Loucy (cell line): ENCODE measurements around the gene CEBPB.
"Not testable (repeated sequence)": the region's sequence is repeated elsewhere in the genome, so short reads cannot be mapped to it uniquely, and the experiment has no call there.

Experiments
- H2AFZ ChIP-seq: fragments of 200-600 bp; sonication (generic); 2 replicates; pipeline ENCODE4 v1.6.0; 2016; ENCODE audit warnings: antibody characterized with exemption, mild to moderate bottlenecking, low read length, moderate library complexity
- H3F3A ChIP-seq: fragments of 200-600 bp; 2 replicates; pipeline ENCODE4 v1.6.0; 2016; ENCODE audit warnings: antibody characterized with exemption, low read depth, mild to moderate bottlenecking
- H3K27me3 ChIP-seq: fragments of 200-600 bp; sonication (generic); 2 replicates; pipeline ENCODE4 v1.6.1; 2014; ENCODE audit warnings: low read length, mild to moderate bottlenecking; ENCODE audit not compliant: insufficient read depth, poor library complexity, severe bottlenecking
- H3K36me3 ChIP-seq: fragments of 200-600 bp; sonication (generic); 2 replicates; pipeline ENCODE4 v1.6.1; 2016; ENCODE audit warnings: low read length; ENCODE audit not compliant: insufficient read depth
- H3K4me1 ChIP-seq: fragments of 200-600 bp; sonication (generic); 2 replicates; pipeline ENCODE4 v1.5.1; 2014; ENCODE audit warnings: low read length, mild to moderate bottlenecking; ENCODE audit not compliant: insufficient read depth, poor library complexity, severe bottlenecking
- H3K4me2 ChIP-seq: fragments of 200-600 bp; sonication (generic); 2 replicates; pipeline ENCODE4 v1.6.0; 2014; ENCODE audit warnings: antibody characterized with exemption, low read length, low read depth, mild to moderate bottlenecking; ENCODE audit not compliant: poor library complexity, severe bottlenecking
- H3K4me3 ChIP-seq: fragments of 200-600 bp; sonication (generic); 2 replicates; pipeline ENCODE4 v1.5.1; 2014; ENCODE audit warnings: low read length, mild to moderate bottlenecking, mixed read lengths; ENCODE audit not compliant: poor library complexity, severe bottlenecking
- H3K79me2 ChIP-seq: fragments of 200-600 bp; sonication (generic); 2 replicates; pipeline ENCODE4 v1.6.1; 2014; ENCODE audit warnings: low read length; ENCODE audit not compliant: insufficient read depth
- H3K9ac ChIP-seq: fragments of 200-600 bp; sonication (generic); 2 replicates; pipeline ENCODE4 v1.6.0; 2014; ENCODE audit warnings: mild to moderate bottlenecking, low read depth, low read length, moderate library complexity; ENCODE audit not compliant: poor library complexity, severe bottlenecking
- H3K9me2 ChIP-seq: fragments of 200-600 bp; sonication (generic); replicated peaks from 2 replicates; pipeline ENCODE4 v1.6.1; 2016; ENCODE audit warnings: low read depth, low read length, mixed read lengths
- H3K9me3 ChIP-seq: fragments of 200-600 bp; sonication (generic); 2 replicates; pipeline ENCODE4 v1.6.1; 2014; ENCODE audit warnings: mild to moderate bottlenecking, antibody characterized with exemption, low read length, low read depth; ENCODE audit not compliant: insufficient read depth
- H4K20me1 ChIP-seq: fragments of 200-600 bp; sonication (generic); 2 replicates; pipeline ENCODE4 v1.6.0; 2014; ENCODE audit warnings: antibody characterized with exemption, low read length, mild to moderate bottlenecking; ENCODE audit not compliant: insufficient read depth, poor library complexity, severe bottlenecking
- CTCF ChIP-seq: fragments of 200-600 bp; sonication (generic); conservative IDR thresholded peaks from 2 replicates; pipeline ENCODE4 v1.5.1; 2014; ENCODE audit warnings: mild to moderate bottlenecking, antibody characterized with exemption, low read length
- EZH2phosphoT487 ChIP-seq: fragments of 200-600 bp; IDR thresholded peaks from 2 replicates; pipeline ENCODE4 v1.6.1; 2018; ENCODE audit warnings: antibody characterized with exemption, mild to moderate bottlenecking, moderate library complexity, borderline replicate concordance

Gene CEBPB

GRCh38 chr20:50153500-50154377 lies 36.9 kb upstream of the CEBPB start, which contains the start of gene PEDS1:
Gene PEDS1 (minus strand): TSS chr20:50153723. CDS start chr20:50153637, 86 bp downstream.
- Histone ChIP-seq H3K9me2 (no peaks in the 10 kb centered on the region), H3K36me3 (no peaks in the 10 kb centered on the region), H2AFZ (peak within 1 kb of the TSS; percentile 87), H3F3A (no peaks in the 10 kb centered on the region), H3K27me3 (no peaks in the 10 kb centered on the region), H3K9ac (peak within 1 kb of the TSS; percentile 95), H3K4me1 (peaks cover 38% of the 10 kb centered on the region), H3K79me2 (peaks cover 47% of the 10 kb centered on the region), H4K20me1 (peaks cover 29% of the 10 kb centered on the region), H3K9me3 (no peaks in the 10 kb centered on the region), H3K4me2 (peak within 1 kb of the TSS; percentile 96), H3K4me3 (peak within 1 kb of the TSS; percentile 96)
- TF ChIP-seq CTCF (no peak), EZH2phosphoT487 (no peak)

- H3K9me3 ChIP-seq, H2AFZ ChIP-seq, H3K27me3 ChIP-seq, H3K9me2 ChIP-seq, H3K4me2 ChIP-seq, H3K4me3 ChIP-seq, H3K79me2 ChIP-seq, H4K20me1 ChIP-seq, H3K9ac ChIP-seq, H3K36me3 ChIP-seq, H3F3A ChIP-seq: not testable (repeated sequence)
- H3K4me1 ChIP-seq, result peaks cover 10% of the 10 kb centered on the region
These were observed 29.1 kb upstream of the CEBPB start for GRCh38 chr20:50161494-50161893.

GRCh38 chr20:50163570-50164317 lies 26.9 kb upstream of the CEBPB start:
- no peaks in the 10 kb centered on the region for H4K20me1 ChIP-seq
- H3K9me2 ChIP-seq, result no peaks in the 10 kb centered on the region
- no peak overlapping the region for H3K4me2 ChIP-seq
- H2AFZ ChIP-seq, result no peak overlapping the region
- no peaks in the 10 kb centered on the region for H3F3A ChIP-seq
- H3K4me1 ChIP-seq, result peaks cover 10% of the 10 kb centered on the region
- no peak overlapping the region for H3K4me3 ChIP-seq
- TF ChIP-seq EZH2phosphoT487, result no peak
- no peak for TF ChIP-seq CTCF
- H3K9ac ChIP-seq, result no peak overlapping the region
- no peaks in the 10 kb centered on the region for H3K36me3 ChIP-seq
- no peaks in the 10 kb centered on the region for H3K79me2 ChIP-seq
- no peaks in the 10 kb centered on the region for H3K9me3 ChIP-seq
- no peaks in the 10 kb centered on the region for H3K27me3 ChIP-seq
